Measurements from ENCODE around the gene OR2S2.

OR2S2 gene

DNA sequence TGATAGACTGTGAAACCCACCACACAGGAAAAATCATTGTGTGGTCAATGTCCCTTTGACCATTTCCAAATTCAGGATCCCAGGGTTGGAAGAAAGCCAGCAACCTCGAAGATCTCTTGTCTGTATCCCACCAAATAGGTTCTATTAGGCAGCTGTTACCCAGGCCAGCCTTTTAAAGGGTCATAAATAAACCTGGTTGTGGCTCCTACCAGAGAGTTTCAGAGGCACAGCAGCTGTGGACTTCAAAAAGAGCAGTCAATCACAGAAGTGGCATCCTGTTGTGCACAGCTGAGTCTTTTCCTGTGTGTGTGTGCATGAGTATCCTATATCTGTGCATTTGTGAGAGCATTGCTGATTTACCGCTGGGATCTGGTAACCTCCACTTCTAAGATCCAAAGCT, 23.7 kb upstream of the OR2S2 start:
- TF ChIP-seq FOXP2 (optimal IDR thresholded peaks at IDR 0.05; ENCODE audit: borderline replicate concordance, extremely low read depth, extremely low read length, insufficient read depth) (no peak), TAF1 (IDR thresholded peaks at IDR 0.05; ENCODE audit: borderline replicate concordance, insufficient read depth, low read length) (no peak), SIN3A (IDR thresholded peaks at IDR 0.05; ENCODE audit: borderline replicate concordance, insufficient read depth, low read length) (no peak), POLR2AphosphoS5 (IDR thresholded peaks at IDR 0.05; ENCODE audit: low read depth, low read length) (no peak), REST (IDR thresholded peaks at IDR 0.05; ENCODE audit: insufficient read depth in 1 of 2, low read depth in 2 of 2, low read length in 2 of 2) (no peak)

DNA sequence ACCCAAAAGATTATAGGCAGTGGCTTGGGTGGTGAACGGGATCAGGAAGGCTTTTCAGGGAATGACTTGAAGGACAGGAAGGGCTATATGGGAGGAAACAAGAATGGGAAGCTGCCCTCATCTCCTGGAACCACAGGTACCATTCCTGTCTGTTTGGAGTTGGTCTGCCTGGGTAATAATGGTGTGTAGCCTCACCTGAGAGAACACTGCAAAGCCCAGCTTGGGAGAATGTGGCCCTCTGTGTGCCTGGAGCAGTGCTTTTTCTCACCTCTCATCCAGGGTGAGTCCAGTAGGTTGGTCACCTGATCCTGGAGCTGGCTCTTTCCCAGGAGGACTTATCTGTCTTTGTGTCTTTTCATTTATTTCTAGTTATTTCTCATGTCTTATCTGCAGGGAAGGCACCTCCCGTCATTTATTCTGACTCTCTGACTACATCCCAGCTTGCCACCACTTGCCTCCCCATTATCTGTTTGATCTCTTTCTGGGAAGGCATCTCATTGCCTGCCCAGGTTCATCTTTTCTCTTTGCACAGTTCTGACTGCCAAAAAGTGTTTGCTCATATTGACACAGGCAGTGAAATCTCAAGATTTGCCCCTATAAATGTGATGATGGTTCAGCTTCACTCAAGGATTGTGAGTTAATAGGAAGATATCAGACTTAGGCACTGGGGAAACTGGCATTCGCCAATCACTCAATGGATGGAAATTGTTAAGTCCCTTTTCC, 22.5 kb upstream of the OR2S2 start:
- TF ChIP-seq TAF1 (IDR thresholded peaks at IDR 0.05; ENCODE audit: borderline replicate concordance, insufficient read depth, low read length) (no peak), POLR2AphosphoS5 (IDR thresholded peaks at IDR 0.05; ENCODE audit: low read depth, low read length) (no peak), SIN3A (IDR thresholded peaks at IDR 0.05; ENCODE audit: borderline replicate concordance, insufficient read depth, low read length) (no peak), REST (IDR thresholded peaks at IDR 0.05; ENCODE audit: insufficient read depth in 1 of 2, low read depth in 2 of 2, low read length in 2 of 2) (no peak), FOXP2 (optimal IDR thresholded peaks at IDR 0.05; ENCODE audit: borderline replicate concordance, extremely low read depth, extremely low read length, insufficient read depth) (no peak)

DNA sequence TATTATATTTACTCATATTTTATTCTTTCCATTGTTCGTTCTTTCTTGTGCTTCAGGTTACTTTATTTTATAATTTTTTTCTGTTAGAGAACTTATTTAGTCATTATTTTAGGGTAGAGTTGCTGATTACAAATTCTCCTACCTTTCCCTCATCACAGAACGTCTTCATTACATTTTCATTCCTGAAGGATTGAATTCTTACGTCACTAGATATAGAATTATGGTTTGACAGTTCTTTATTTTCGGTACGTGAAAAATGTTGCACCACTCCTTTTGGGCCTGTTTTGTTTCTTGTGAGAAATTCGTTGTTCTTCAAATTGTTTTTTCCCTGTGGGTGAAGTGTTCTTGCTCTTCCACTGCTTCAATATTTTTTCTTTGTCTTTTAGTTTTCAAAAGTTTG, 20.8 kb upstream of the OR2S2 start:
- no peak for TF ChIP-seq TAF1 (IDR thresholded peaks at IDR 0.05; ENCODE audit: borderline replicate concordance, insufficient read depth, low read length)
- no peak for TF ChIP-seq REST (IDR thresholded peaks at IDR 0.05; ENCODE audit: insufficient read depth in 1 of 2, low read depth in 2 of 2, low read length in 2 of 2)
- TF ChIP-seq POLR2AphosphoS5 (IDR thresholded peaks at IDR 0.05; ENCODE audit: low read depth, low read length) = no peak
- no peak for TF ChIP-seq FOXP2 (optimal IDR thresholded peaks at IDR 0.05; ENCODE audit: borderline replicate concordance, extremely low read depth, extremely low read length, insufficient read depth)
- TF ChIP-seq SIN3A (IDR thresholded peaks at IDR 0.05; ENCODE audit: borderline replicate concordance, insufficient read depth, low read length) = no peak

- TF ChIP-seq TAF1 (IDR thresholded peaks at IDR 0.05; ENCODE audit: borderline replicate concordance, insufficient read depth, low read length) (no peak), REST (IDR thresholded peaks at IDR 0.05; ENCODE audit: insufficient read depth in 1 of 2, low read depth in 2 of 2, low read length in 2 of 2) (no peak), POLR2AphosphoS5 (IDR thresholded peaks at IDR 0.05; ENCODE audit: low read depth, low read length) (no peak), FOXP2 (optimal IDR thresholded peaks at IDR 0.05; ENCODE audit: borderline replicate concordance, extremely low read depth, extremely low read length, insufficient read depth) (no peak), SIN3A (IDR thresholded peaks at IDR 0.05; ENCODE audit: borderline replicate concordance, insufficient read depth, low read length) (no peak)
Observed at GRCh38 chr9:35976726-35977125, 18.8 kb upstream of the OR2S2 start.
